ENCODE results near the gene RBM19.

RBM19 gene

DNA sequence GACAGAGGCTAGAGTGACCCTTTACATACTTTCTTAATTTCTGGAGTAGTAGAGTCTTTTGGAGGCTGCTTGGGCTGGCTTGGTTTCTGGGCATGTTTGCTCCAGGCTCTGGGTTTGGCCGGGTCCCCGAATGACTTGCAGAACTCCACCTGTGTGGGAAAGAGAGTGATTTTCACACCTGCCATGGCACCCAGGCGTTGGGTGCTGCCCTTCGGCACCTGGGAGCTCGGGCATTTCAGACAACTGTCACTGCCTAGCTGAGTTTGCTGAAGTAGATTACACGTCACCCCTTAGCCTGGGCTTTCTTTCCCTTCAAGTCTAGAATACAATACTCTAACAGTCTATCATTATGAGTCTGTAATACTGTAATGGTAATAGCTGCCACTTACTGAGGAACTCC is 6.1 kb downstream of the RBM19 start:
- no peak overlapping the region for H3K27ac ChIP-seq
- no peak overlapping the region for H3K4me3 ChIP-seq

DNA sequence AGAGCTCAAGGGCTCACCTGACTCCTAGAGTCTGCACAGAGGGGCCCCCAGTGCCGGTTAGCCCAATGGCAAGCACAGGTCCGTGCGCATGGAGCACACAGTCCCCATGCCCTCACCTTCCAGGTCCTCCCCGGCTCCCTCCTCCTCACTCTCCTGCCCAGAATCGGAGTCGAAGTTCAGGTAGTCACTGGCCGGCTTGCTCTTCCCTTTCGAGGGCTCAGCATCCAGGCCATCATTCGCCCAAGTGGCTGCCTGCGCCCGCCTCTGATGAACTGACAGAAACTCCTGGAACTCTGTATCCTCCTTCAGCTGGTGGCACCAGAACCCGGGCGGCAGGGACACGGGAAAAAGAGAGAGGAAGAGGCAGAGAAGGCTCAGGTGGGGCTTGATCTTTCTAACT is 7.0 kb downstream of the RBM19 start:
- H3K27ac ChIP-seq: no peak overlapping the region

DNA sequence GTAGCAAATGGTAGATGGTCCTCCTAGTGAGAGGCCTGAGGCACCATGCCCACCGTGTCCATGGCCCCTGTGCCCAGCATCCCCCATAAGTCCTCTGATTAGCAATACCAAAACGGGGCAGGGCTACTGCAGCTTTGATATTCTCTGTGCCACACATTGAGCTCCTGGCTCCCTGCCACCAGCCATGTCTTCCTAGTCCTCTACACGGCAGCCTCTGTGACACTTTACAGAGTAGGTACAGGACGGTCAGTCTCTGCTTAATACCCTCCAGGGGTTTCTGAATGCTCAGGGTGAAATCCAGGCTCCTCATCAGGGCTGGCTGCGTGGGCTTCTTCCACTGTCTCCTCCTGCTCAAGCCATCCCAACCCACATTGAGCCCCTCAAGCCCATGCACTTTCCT is 8.0 kb downstream of the RBM19 start:
- no peak overlapping the region for H3K27ac ChIP-seq
- no peak overlapping the region for H3K4me3 ChIP-seq

More for the DNA sequence above, 7.0 kb downstream of the RBM19 start:
- H3K4me3 ChIP-seq: no peak overlapping the region

DNA sequence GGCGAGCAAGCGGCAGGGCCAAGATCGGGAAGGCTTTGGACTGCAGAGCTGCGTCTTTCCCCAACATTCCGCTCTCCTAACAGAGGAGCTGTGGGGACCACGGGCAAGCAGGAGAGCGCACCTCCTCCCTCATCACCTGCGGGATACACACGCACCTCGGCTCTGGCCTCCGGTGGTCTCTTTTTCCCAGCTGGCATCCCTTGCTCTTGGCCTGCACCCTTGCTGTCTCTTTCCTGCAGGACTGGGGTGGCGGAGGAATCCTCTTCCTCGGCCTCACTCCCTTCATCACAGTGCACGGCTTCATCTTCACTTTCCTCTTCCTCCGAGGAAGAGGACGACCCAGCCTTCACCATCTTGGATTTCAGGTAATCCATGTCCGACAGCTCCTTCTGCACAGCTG is 8.5 kb downstream of the RBM19 start:
- Histone ChIP-seq H3K4me3 (no peak overlapping the region), H3K27ac (no peak overlapping the region)

DNA sequence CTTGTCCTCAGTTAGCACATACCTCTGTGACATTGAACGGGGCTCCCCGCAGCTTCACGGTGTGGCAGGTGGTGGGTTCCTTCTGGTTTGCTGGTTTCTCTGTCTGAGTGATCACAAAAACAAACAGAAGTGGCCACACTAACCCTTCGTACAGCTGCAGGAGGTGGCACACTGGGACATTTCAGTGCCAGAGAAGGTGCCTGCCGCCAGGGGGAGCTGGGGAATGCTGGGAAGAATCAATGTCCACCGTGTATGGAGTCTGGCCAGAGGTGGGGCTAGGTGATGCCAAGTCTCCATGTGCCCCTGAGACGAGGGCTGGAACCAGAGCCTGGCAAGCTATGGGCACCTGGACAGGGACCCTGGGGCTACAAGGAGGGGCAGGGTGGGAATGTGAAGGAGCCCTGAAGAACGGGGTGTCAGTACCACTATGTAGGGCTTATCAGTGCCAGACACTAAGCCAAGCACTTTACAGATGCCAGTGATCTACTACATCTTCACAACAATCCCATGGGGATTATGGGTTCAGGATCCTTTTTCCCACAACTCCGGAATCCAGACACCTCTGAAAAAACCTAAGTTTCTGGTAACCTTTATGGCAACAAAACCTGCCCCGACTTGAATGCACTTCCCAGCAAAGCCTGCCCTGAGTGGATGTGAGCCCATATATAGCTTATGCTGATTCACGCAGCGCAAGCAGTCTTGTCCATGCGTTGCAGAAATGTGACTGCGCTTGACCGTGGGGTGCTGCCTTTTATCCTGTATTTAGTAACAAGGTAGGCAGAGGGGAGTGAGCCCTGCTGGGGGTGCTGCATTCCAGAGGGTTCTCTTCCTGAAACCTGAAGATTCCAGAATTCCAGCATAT is 10.8 kb downstream of the RBM19 start:
- Histone ChIP-seq H3K4me3 (no peak overlapping the region), H3K27ac (peak overlapping the region in 1 of 21 experiments; percentile 44)

DNA sequence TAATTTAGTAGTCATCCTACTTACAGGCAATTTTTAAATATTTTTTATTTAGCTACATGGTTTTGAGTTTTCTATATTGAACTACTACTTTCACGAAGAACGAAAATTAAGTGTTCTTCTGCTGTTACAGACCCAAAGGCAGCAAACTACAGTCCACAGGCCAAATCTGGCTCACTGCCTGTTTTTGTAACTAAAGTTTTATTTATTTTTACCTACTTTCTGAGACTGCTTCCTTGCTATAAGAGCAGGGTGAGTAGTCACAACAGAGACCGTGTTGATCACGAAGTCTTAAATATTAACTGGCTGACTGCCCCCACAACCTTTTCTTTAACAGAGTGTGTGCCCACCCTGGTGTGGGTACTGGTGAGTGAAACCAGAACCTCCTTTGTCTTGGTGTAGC is 11.6 kb downstream of the RBM19 start:
- H3K4me3 ChIP-seq: no peak overlapping the region
- no peak overlapping the region for H3K27ac ChIP-seq

DNA sequence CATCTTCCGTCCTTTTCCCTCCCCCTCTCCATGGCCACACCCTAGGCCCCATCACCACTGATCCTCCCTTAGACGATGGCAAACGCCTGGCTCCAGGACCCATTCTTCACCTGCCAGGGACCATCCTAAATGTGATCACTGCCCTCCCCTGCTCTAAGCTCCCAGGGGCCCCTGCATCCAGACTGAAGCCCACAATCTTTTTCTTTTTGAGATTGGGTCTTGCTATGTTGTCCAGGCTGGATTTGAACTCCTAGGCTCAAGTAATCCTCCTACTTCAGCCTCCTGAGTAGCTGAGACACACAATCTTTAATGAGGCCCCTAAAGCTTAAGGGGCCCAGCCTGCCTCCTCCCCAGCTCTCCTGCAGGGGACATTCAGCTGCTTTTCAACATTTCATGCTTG is 15.3 kb downstream of the RBM19 start:
- H3K27ac ChIP-seq: no peak overlapping the region
- no peak overlapping the region for H3K4me3 ChIP-seq

DNA sequence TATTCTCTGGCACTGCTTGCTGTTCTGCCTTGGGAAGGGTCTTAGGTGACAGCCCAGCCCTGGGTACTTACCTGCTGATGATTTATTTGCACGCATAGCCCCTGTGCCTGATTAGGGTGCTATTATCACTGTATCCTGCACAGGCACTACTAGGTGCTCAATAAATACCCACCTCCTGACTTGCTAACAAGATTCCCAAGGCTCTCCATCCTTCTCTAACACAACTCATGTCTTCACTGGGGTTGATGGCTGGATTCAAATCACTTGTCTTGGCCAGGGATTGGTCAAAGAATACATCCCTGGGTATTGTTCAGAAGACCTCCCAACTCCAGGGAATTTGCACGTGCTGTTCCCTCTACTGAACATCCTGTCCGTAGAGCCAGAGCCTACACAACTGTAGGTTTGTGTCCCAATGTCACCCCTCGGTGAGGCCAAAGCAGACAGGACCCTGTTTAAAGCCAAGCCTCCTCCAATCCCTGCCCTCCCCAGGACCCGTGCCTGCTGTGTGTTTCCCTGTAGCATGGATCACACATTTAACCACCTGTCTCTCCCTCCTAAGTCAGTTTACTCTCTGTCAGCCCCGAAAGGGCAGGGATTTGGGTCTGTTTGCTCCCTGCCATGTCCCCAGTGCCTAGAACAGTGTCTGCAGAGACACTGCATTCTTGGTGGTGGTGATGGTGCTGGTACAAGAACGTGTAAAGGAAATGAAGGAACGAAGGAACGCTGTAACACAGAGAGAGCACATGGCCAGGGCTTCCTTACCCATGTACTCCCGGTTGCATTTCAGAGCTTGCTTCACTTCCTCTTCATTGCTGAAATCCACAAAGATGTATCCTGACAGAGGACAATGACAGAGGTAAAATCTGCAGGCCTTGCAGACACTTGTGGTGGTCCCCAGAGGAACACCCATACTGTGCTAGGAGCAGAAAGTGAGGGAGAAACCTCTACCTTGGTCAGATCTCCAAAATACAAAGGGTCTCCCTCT is 16.5 kb downstream of the RBM19 start:
- H3K4me3 ChIP-seq: no peak overlapping the region
- no peak overlapping the region for H3K27ac ChIP-seq

DNA sequence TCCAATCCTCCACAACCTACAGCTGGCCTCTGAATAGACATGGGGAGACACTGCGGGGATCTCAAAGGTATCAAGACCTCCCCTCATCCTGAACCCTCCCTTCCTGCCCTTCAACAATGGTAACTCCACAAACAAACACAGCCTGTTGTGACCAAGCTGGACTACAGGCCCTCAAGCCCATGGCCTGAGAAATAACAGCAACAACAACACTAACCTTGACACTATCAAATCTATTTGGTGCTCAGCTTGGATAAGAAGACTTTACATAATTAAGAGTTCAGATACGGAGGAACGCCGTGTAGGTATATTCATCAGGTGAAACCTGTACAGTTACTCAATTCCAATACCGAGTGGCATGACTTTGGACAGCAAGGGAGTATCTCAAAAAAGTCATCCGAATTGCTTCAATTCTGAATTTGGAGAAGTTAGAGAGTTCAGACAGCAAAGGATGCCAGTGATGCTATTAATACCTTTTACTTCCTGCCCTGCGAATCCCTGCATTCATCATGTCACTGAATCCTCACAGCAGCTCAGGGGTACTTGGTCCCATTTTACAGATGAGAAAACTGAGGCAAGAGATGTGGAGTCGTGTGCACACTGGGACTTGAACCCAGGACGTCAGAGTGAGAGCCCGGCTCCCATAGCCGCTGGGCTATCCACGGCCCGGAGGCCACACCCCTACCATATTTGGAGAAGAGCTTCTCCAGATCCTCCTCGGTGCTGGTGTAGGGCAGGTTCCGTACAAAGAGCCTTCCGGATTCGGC is 17.8 kb downstream of the RBM19 start:
- Histone ChIP-seq H3K27ac (no peak overlapping the region), H3K4me3 (no peak overlapping the region)

DNA sequence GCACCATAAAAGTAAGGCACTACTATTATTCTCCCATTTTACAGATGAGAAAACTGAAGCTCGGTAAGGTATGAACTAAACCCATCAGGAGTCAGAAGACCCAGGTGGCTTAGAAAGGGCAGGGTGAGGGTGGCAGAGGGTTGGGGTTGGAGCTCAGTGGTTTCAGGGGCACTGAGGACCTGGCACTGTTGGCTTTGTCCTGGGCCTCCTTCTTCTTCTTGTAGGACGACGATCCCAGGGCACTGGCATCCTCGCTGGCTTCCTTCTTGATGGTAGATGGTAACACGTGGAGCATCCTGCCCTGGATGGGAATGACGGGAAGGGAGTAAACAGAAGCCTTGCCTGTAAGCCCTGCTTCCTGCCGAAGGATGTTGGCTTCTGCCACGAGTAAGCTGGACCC is 19.9 kb downstream of the RBM19 start:
- Histone ChIP-seq H3K4me3 (no peak overlapping the region), H3K27ac (no peak overlapping the region)

DNA sequence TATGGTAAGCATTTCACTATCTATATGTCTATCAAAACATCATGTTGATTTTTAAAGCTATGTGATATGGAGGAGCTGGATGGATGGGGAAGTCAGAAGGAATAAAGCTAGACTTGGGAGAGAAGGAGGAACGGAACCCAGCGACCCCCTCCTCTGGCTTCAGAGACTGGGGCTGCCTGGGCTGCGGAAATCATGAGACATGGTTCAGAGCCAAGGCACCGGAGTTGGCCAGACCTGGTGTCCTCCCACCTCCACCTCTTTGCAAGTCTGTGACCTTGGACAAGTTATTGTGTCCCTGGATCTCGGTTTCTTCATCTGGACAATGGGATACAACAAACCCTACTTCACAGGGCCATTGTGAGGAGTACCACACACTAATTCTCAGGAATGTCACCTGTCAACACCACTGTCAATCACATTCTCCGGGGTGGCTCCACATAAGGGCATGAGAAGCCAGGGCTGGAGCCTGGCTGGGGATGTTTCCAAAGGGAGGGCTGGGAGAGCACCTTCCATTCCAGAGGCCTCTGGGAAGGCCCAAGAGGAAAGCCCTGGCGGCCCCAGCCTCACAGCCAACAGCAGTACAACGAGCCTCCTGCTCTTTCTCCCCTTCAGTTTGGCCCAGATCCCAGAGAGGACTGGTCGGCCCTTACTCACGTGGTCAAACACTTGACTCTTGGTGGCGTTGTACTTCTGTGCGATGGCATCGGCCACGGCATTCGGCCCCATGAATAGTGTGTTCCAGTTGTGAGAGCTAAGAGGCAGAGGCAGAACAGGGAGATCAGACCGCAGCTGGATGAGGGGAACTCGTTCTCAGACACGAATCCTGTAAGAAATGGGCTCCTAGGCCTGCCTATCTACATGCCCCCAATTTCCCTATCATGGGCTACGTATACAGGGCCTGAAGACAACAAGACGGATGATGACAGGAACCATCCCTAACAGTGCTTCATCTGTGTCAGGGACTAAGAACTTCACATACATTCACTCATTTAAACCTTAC is 20.7 kb downstream of the RBM19 start:
- Histone ChIP-seq H3K27ac (no peak overlapping the region), H3K4me3 (no peak overlapping the region)

DNA sequence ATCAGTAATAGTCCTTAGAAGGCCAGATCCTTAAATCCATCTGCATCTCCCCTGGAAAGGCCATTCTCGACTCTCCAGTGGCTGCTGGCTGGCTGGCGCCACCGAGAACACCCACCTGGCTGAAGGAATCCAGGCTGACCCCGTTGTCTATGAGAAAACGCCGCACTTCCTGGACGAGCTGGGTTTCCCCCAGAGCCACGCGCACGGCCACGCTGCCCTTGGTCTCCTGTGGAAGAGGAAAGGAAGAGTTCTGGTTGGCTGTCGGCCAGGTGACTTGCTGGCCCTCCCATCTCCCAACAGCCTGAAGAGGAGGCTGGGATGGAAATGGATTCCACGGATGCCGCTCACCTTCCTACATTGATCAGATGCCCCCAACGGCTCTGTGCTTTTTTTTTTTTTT is 23.9 kb downstream of the RBM19 start:
- Histone ChIP-seq H3K27ac (no peak overlapping the region), H3K4me3 (no peak overlapping the region)

DNA sequence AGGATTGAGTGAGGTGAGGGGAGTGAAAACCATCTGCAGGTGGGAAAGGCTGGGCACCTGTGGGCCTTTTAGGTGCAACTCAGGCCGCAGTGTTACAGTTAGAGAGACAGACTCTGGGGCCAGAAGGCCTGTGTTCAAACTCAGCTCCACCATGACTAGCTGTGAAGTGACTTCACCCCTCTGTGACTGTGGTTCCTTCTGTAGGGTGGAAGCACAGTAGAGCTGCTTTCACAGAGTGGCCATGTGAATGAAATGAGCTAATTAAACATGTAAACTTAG is 25.0 kb downstream of the RBM19 start:
- H3K4me3 ChIP-seq: no peak overlapping the region
- H3K27ac ChIP-seq: no peak overlapping the region

DNA sequence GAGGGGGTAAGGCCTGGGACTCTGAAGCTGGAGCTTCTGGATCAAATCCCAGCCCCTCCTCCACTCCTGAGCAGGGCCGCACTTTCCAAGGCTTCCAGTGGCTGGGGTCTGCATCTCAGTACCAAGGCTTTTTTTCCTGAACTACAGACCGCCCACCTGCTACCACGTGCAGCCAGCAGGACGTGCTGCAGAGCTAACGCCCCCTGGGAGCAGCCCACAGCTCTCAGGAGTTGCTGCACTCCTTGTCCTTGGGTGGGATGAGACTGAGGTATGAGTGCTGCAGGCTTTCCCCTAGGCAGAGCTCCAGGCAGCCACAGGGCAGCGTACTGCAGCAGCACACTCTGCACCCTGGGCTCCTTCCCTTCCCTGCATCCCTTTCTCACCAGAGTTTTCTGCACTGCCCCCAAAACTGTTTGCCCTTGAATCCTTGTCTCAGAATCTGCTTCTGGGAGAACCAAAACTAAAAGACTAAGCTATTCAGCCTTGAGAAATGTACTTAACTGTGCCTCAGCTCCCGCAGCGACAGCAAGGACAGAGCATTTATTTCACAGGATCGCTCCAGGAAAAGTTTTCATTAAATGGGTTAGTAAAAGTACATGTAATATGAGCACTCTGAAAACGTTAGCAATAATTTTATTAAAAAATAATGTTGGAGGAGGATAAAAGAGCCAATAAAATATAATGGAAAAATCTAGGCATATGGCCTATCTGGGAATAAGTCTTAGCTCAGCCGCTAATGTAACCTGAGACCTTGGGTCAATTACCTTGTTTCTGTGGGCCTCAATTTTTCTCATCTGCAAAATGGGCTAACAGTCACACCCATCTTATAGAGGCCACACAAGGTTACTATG is 25.5 kb downstream of the RBM19 start:
- no peak overlapping the region for H3K4me3 ChIP-seq
- no peak overlapping the region for H3K27ac ChIP-seq

DNA sequence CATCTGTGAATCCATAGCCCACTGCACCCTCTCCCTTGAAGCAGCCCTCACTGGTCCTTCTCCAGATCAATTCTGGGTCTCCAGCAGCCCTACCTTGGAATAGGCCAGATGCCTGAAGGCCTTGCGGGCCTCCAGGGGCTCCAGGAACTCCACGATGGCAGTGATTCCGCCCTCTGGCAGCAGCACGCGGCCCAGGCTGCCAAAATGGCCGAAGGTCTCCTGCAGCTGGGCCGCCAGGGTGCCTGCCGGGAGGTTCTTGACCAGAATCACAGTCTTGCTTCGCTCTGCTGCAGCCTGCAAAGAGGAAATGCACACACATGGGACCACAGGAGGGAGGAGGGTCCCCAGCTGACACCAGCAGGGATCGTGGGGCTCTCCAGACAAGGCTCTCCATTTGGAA is 26.3 kb downstream of the RBM19 start:
- no peak overlapping the region for H3K4me3 ChIP-seq
- H3K27ac ChIP-seq: no peak overlapping the region

DNA sequence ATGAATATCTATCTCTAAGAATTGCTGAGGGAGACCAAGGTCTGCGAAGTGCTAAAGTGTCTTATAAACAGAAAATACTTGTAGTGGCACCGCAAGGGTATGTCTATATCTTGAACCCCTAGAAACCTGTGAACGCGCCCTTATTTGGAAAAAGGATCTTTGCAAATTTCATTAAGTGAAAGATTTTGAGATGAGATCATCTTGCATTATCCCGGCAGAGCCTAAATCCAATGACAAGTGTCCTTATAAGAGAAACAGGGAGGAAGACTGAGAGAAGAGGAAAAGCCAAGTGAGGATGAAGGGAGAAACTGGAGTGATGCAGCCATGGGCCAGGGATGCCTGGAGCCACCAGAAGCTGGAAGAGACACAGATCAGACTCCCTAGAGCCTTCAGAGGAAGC is 27.7 kb downstream of the RBM19 start:
- Histone ChIP-seq H3K4me3 (no peak overlapping the region), H3K27ac (no peak overlapping the region)

DNA sequence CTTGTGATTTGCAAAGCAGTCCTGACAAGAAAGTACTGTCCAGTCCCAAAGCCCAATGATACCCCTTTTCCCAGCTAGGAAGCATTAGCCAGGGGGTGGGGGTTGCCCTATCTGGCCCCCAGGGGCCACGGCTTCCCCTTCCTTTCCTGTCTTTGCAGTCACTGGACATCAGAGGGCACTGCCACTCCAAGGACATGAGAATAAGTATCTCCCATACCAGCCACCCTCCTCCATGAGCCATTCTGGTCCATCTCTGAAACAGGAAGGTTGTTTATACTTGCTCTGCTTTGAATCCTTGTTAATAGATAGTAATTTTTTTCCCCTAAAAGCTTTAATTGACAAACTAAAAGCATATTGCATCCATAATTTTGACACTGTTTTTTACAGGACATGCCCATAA is 29.7 kb downstream of the RBM19 start:
- H3K27ac ChIP-seq: no peak overlapping the region

DNA sequence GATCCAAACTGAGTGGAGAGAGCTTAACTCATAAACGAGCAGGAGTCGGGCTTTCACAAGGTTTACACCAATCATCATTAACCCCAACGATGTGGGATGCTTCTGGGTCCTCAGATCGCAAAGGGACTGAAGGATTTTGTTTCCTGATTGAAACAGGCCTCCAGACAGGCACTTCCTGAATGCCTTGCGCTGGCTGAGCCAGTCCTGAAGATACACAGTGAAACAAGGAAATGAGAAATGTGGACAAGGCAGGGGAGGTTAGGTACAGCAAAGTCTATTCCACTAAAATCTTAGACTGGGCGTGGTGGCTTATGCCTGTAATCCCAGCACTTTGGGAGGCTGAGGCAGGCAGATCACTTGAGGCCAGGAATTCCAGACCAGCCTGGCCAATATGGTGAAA is 30.7 kb downstream of the RBM19 start:
- no peak overlapping the region for H3K27ac ChIP-seq
- no peak overlapping the region for H3K4me3 ChIP-seq

More for the DNA sequence above, 29.7 kb downstream of the RBM19 start:
- H3K4me3 ChIP-seq: no peak overlapping the region

Data from skin epidermis (tissue), 12 donors.